Breast epithelium (tissue), 3 donors: ENCODE results near the gene GADD45A.

Source experiments
- CTCF ChIP-seq, 3 donors: fragments of 450-650 bp; IDR thresholded peaks; one replicate each; pipeline ENCODE4 v1.5.1; 2016 to 2017; ENCODE audit warnings: antibody characterized with exemption in 3 of 3, mild to moderate bottlenecking in 3 of 3, moderate library complexity in 3 of 3
- POLR2AphosphoS5 ChIP-seq, 3 donors: sonication (generic); formaldehyde crosslinking; IDR thresholded peaks; one replicate each; pipeline ENCODE4 v1.6.1; 2017; ENCODE audit warnings: antibody characterized with exemption in 3 of 3

DNA sequence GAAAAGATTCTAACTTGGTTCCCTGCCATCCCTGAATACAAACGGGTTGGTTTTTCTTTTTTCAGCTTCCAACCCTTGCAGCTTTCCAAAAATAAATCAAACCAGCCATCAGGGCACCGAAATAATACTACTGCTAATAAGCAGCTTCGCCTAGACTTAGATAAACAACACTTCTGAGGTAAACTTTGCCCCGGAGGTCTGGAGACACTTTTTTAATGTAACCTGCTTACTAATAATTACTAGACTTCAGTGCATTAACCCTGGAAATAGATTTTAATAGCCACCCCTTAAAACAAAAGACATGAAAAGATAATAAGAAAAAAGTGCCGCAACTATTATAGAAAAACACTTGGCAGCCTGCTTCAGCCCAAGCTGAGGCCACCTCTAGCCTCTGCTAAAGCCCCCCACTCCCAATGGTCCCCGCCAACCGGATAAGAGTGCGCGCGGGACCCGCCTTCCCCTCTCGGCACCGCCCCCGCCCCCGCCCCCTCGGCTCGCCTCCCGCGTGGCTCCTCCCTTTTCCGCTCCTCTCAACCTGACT lies 405 bp upstream of the GADD45A start:
- TF ChIP-seq POLR2AphosphoS5 (IDR thresholded peaks at IDR 0.05), result no peak
- no peak for TF ChIP-seq CTCF (IDR thresholded peaks at IDR 0.05)
